Loucy (cell line): ENCODE data around the gene CAV2.

Experiments
- H2AFZ ChIP-seq: fragments of 200-600 bp; sonication (generic); 2 replicates; pipeline ENCODE4 v1.6.0; 2016; ENCODE audit warnings: antibody characterized with exemption, mild to moderate bottlenecking, low read length, moderate library complexity
- H3F3A ChIP-seq: fragments of 200-600 bp; 2 replicates; pipeline ENCODE4 v1.6.0; 2016; ENCODE audit warnings: antibody characterized with exemption, low read depth, mild to moderate bottlenecking
- H3K27me3 ChIP-seq: fragments of 200-600 bp; sonication (generic); 2 replicates; pipeline ENCODE4 v1.6.1; 2014; ENCODE audit warnings: low read length, mild to moderate bottlenecking; ENCODE audit not compliant: insufficient read depth, poor library complexity, severe bottlenecking
- H3K36me3 ChIP-seq: fragments of 200-600 bp; sonication (generic); 2 replicates; pipeline ENCODE4 v1.6.1; 2016; ENCODE audit warnings: low read length; ENCODE audit not compliant: insufficient read depth
- H3K4me1 ChIP-seq: fragments of 200-600 bp; sonication (generic); 2 replicates; pipeline ENCODE4 v1.5.1; 2014; ENCODE audit warnings: low read length, mild to moderate bottlenecking; ENCODE audit not compliant: insufficient read depth, poor library complexity, severe bottlenecking
- H3K4me2 ChIP-seq: fragments of 200-600 bp; sonication (generic); 2 replicates; pipeline ENCODE4 v1.6.0; 2014; ENCODE audit warnings: antibody characterized with exemption, low read length, low read depth, mild to moderate bottlenecking; ENCODE audit not compliant: poor library complexity, severe bottlenecking
- H3K4me3 ChIP-seq: fragments of 200-600 bp; sonication (generic); 2 replicates; pipeline ENCODE4 v1.5.1; 2014; ENCODE audit warnings: low read length, mild to moderate bottlenecking, mixed read lengths; ENCODE audit not compliant: poor library complexity, severe bottlenecking
- H3K79me2 ChIP-seq: fragments of 200-600 bp; sonication (generic); 2 replicates; pipeline ENCODE4 v1.6.1; 2014; ENCODE audit warnings: low read length; ENCODE audit not compliant: insufficient read depth
- H3K9ac ChIP-seq: fragments of 200-600 bp; sonication (generic); 2 replicates; pipeline ENCODE4 v1.6.0; 2014; ENCODE audit warnings: mild to moderate bottlenecking, low read depth, low read length, moderate library complexity; ENCODE audit not compliant: poor library complexity, severe bottlenecking
- H3K9me2 ChIP-seq: fragments of 200-600 bp; sonication (generic); replicated peaks from 2 replicates; pipeline ENCODE4 v1.6.1; 2016; ENCODE audit warnings: low read depth, low read length, mixed read lengths
- H3K9me3 ChIP-seq: fragments of 200-600 bp; sonication (generic); 2 replicates; pipeline ENCODE4 v1.6.1; 2014; ENCODE audit warnings: mild to moderate bottlenecking, antibody characterized with exemption, low read length, low read depth; ENCODE audit not compliant: insufficient read depth
- H4K20me1 ChIP-seq: fragments of 200-600 bp; sonication (generic); 2 replicates; pipeline ENCODE4 v1.6.0; 2014; ENCODE audit warnings: antibody characterized with exemption, low read length, mild to moderate bottlenecking; ENCODE audit not compliant: insufficient read depth, poor library complexity, severe bottlenecking
- EZH2phosphoT487 ChIP-seq: fragments of 200-600 bp; IDR thresholded peaks from 2 replicates; pipeline ENCODE4 v1.6.1; 2018; ENCODE audit warnings: antibody characterized with exemption, mild to moderate bottlenecking, moderate library complexity, borderline replicate concordance
- TF ChIP-seq, protein P1 (sequence below): fragments of 200-600 bp; sonication (generic); conservative IDR thresholded peaks from 2 replicates; pipeline ENCODE4 v1.5.1; 2014; ENCODE audit warnings: mild to moderate bottlenecking, antibody characterized with exemption, low read length

The CAV2 gene

GRCh38 chr7:116532102-116532688 lies 32.7 kb downstream of the CAV2 start:
- Histone ChIP-seq H3K79me2 (peaks cover 38% of the 10 kb centered on the region; the same call in 1 of the 2 replicates), H2AFZ (0 out of 2 replicates have a peak overlapping the region, but pooled peaks have one; percentile 1), H3K4me3 (peak overlapping the region; percentile 47), H3K9ac (peak overlapping the region; percentile 53), H3K9me2 (no peaks in the 10 kb centered on the region), H3K27me3 (no peaks in the 10 kb centered on the region), H3K4me2 (peak overlapping the region; percentile 40), H3K36me3 (no peaks in the 10 kb centered on the region), H3F3A (no peaks in the 10 kb centered on the region), H3K9me3 (no peaks in the 10 kb centered on the region), H4K20me1 (no peaks in the 10 kb centered on the region), H3K4me1 (peaks cover 48% of the 10 kb centered on the region)
- TF ChIP-seq, protein P1, sequence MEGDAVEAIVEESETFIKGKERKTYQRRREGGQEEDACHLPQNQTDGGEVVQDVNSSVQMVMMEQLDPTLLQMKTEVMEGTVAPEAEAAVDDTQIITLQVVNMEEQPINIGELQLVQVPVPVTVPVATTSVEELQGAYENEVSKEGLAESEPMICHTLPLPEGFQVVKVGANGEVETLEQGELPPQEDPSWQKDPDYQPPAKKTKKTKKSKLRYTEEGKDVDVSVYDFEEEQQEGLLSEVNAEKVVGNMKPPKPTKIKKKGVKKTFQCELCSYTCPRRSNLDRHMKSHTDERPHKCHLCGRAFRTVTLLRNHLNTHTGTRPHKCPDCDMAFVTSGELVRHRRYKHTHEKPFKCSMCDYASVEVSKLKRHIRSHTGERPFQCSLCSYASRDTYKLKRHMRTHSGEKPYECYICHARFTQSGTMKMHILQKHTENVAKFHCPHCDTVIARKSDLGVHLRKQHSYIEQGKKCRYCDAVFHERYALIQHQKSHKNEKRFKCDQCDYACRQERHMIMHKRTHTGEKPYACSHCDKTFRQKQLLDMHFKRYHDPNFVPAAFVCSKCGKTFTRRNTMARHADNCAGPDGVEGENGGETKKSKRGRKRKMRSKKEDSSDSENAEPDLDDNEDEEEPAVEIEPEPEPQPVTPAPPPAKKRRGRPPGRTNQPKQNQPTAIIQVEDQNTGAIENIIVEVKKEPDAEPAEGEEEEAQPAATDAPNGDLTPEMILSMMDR = no peak
- TF ChIP-seq EZH2phosphoT487 = no peak

GRCh38 chr7:116534790-116535189 lies 35.3 kb downstream of the CAV2 start:
- peaks cover 44% of the 10 kb centered on the region for H3K4me1 ChIP-seq
- no peaks in the 10 kb centered on the region for H3K9me3 ChIP-seq
- no peaks in the 10 kb centered on the region for H3K36me3 ChIP-seq
- H3K9ac ChIP-seq = peak overlapping the region; percentile 58
- H4K20me1 ChIP-seq = no peaks in the 10 kb centered on the region
- H3K4me2 ChIP-seq = peak overlapping the region; percentile 54
- no peaks in the 10 kb centered on the region for H3K9me2 ChIP-seq
- H3K27me3 ChIP-seq = no peaks in the 10 kb centered on the region
- no peaks in the 10 kb centered on the region for H3F3A ChIP-seq
- TF ChIP-seq, protein P1 = no peak
- no peak for TF ChIP-seq EZH2phosphoT487
- peak overlapping the region; percentile 39 for H2AFZ ChIP-seq
- peaks cover 16% of the 10 kb centered on the region; the same call in 1 of the 2 replicates for H3K79me2 ChIP-seq
- peak overlapping the region; percentile 33 for H3K4me3 ChIP-seq

- Histone ChIP-seq H3K4me2 (peak overlapping the region; percentile 54), H3K79me2 (peaks cover 13% of the 10 kb centered on the region; the same call in 1 of the 2 replicates), H3K9me3 (no peaks in the 10 kb centered on the region), H4K20me1 (no peaks in the 10 kb centered on the region), H3K36me3 (no peaks in the 10 kb centered on the region), H3K9me2 (no peaks in the 10 kb centered on the region), H3K4me3 (peak overlapping the region; percentile 33), H3K4me1 (peaks cover 43% of the 10 kb centered on the region), H2AFZ (peak overlapping the region; percentile 39), H3K9ac (peak overlapping the region; percentile 58), H3K27me3 (no peaks in the 10 kb centered on the region), H3F3A (no peaks in the 10 kb centered on the region)
- TF ChIP-seq, protein P1 = no peak
- TF ChIP-seq EZH2phosphoT487 = no peak
Measured at GRCh38 chr7:116535416-116535815, 35.9 kb downstream of the CAV2 start.
